Adrenal gland (tissue), 12 donors: ENCODE data around the gene TRIM37. TPM values are rescaled to one million over a fixed set of nuclear protein-coding genes. Genes with fewer than 3 reads are reported as not detected.
"Not testable (repeated sequence)": the region's sequence is repeated elsewhere in the genome, so short reads cannot be mapped to it uniquely, and the experiment has no call there.

ENCODE experiments used
- DNase-seq, 7 donors: peaks; one replicate each; pipeline ENCODE4 v3.0.0-alpha.2; 2019 to 2020
- H3K27ac ChIP-seq, 5 donors: fragments of 200-600 bp; sonication (generic) in 4 of 5; 1 replicate in 3 of 5; 2 replicates in 2 of 5; pipeline versions ENCODE4 v1.5.1 to v1.8.0; 2016 to 2020; ENCODE audit warnings: mild to moderate bottlenecking in 1 of 5
- H3K27me3 ChIP-seq: fragments of 200-600 bp; 2 replicates; pipeline ENCODE4 v1.8.0; 2021
- H3K36me3 ChIP-seq, 2 donors: fragments of 200-600 bp; replicated peaks in 1 of 2; 1 replicate in 1 of 2; 2 replicates in 1 of 2; pipeline versions ENCODE4 v1.5.1 to v1.8.0; 2018 to 2022
- H3K4me1 ChIP-seq, 2 donors: fragments of 200-600 bp; replicated peaks in 1 of 2; 1 replicate in 1 of 2; 2 replicates in 1 of 2; pipeline versions ENCODE4 v1.5.1 to v1.8.0; 2018 to 2021
- H3K4me3 ChIP-seq, 4 donors: fragments of 200-600 bp; sonication (generic) in 3 of 4; one replicate each; pipeline ENCODE4 v1.5.1; 2016 to 2018
- H3K9me3 ChIP-seq, 3 donors: fragments of 200-600 bp; sonication (generic) in 1 of 3; replicated peaks in 1 of 3; 1 replicate in 2 of 3; 2 replicates in 1 of 3; pipeline versions ENCODE4 v1.5.1 to v1.8.0; 2016 to 2021
- CTCF ChIP-seq, 6 experiments: fragments of 450-650 bp in 4 of 6; fragments of 200-600 bp in 2 of 6; sonication (generic) in 1 of 6; IDR thresholded peaks; 1 replicate in 5 of 6; 2 replicates in 1 of 6; pipeline versions ENCODE4 v1.5.1 to v1.8.0; 2016 to 2021; ENCODE audit warnings: antibody characterized with exemption in 6 of 6, mild to moderate bottlenecking in 2 of 6, moderate library complexity in 1 of 6
- POLR2A ChIP-seq, 2 donors: fragments of 450-650 bp; IDR thresholded peaks; one replicate each; pipeline ENCODE4 v1.6.1; 2017; ENCODE audit warnings: antibody characterized with exemption in 2 of 2, mild to moderate bottlenecking in 2 of 2, moderate library complexity in 1 of 2
- WGBS, 4 donors: extraction: QIAGEN DNeasy Blood & Tissue Kit in 2 of 4; methylation state at CpG; one replicate each; pipeline versions ENCODE4 v1.1.5 to v1.1.7; 2013 to 2017; 5-methylcytosine and 5-hydroxymethylcytosine counted together
- intact Hi-C, 2 donors: fragments of 100-400 bp; cut with DNase I; formaldehyde crosslinking; loops; one replicate each; pipeline versions ENCODE4 v1.14.1 to v1.15.0; 2022 to 2023
- polyA plus RNA-seq, 3 donors: library from polyadenylated mRNA; stranded (reverse); fragments of 200-250 nt in 2 of 3; fragments of 350-450 nt in 1 of 3; fragmentation: Illumina TruSeq in 1 of 3; extraction: RNeasy Lipid Tissue Mini Kit (QIAGEN cat#74804) in 1 of 3; gene quantifications; one replicate each; pipeline ENCODE4 v1.2.3, GENCODE V29; 2013 to 2014
- total RNA-seq, 9 donors: library from RNA; depleted of rRNA in 4 of 9; stranded (reverse); fragments of >200 nt in 4 of 9; fragments of 120-200 nt in 1 of 9; fragmentation: NEBNext Ultra II Directional in 1 of 9; extraction: Animal tissue kit (Norgen Biotek cat#: 25700) in 1 of 9; gene quantifications; one replicate each; pipeline versions ENCODE4 v1.1.0 to v1.2.4, GENCODE V29; 2013 to 2023
- donor health status: healthy with polysubstance abuse.
- donor health status: Bipolar disorder and iron deficiency.
- donor health status: DM: yes; HTN: yes; CAD: no.
- donor health status: DM: no; HTN: no; CAD: no.
- donor health status: DM: no; HTN: no; CAD: no.
- donor health status: DM: yes; HTN: yes; CAD: no.

The TRIM37 gene
- total and polyA plus RNA-seq, 12 donors: 6.0 to 37.2 (median 25.0) TPM

GRCh38 chr17:59141860-59142259, 35.2 kb upstream of the TRIM37 start:
- TF ChIP-seq CTCF (IDR thresholded peaks at IDR 0.05): no peak
- TF ChIP-seq POLR2A (IDR thresholded peaks at IDR 0.05): no peak
- Histone ChIP-seq H3K27ac (no peak overlapping the region), H3K9me3 (no peaks in the 10 kb centered on the region), H3K36me3 (no peaks in the 10 kb centered on the region), H3K4me3 (no peak overlapping the region), H3K27me3 (no peaks in the 10 kb centered on the region), H3K4me1 (no peaks in the 10 kb centered on the region)
- WGBS, 4 donors: 89 to 96% (median 93%) methylated on average over 1 of the region's 1 CpG
- DNase-seq: no peak
- intact Hi-C loops: no loop called here

- Histone ChIP-seq H3K36me3 (no peaks in the 10 kb centered on the region), H3K9me3 (no peaks in the 10 kb centered on the region), H3K4me3 (no peak overlapping the region), H3K4me1 (no peaks in the 10 kb centered on the region), H3K27ac (no peak overlapping the region), H3K27me3 (no peaks in the 10 kb centered on the region)
- intact Hi-C loops: no loop called here
- 96 to 98% (median 97%) methylated on average over 4 of the region's 4 CpGs for WGBS, 4 donors
- DNase-seq: no peak
- TF ChIP-seq CTCF (IDR thresholded peaks at IDR 0.05): no peak
- no peak for TF ChIP-seq POLR2A (IDR thresholded peaks at IDR 0.05)
Observed at GRCh38 chr17:59139939-59140338, 33.3 kb upstream of the TRIM37 start.

- H3K36me3 ChIP-seq, H3K4me3 ChIP-seq, intact Hi-C loops, H3K27ac ChIP-seq, H3K9me3 ChIP-seq, H3K27me3 ChIP-seq, H3K4me1 ChIP-seq, DNase-seq: not testable (repeated sequence)
- WGBS, 4 donors: 94 to 97% (median 95%) methylated on average over 10 of the region's 10 CpGs
Observed at GRCh38 chr17:59138339-59138738, 31.7 kb upstream of the TRIM37 start.

- Histone ChIP-seq H3K36me3 (no peaks in the 10 kb centered on the region), H3K9me3 (no peaks in the 10 kb centered on the region), H3K27me3 (no peaks in the 10 kb centered on the region), H3K4me1 (no peaks in the 10 kb centered on the region), H3K27ac (no peak overlapping the region), H3K4me3 (no peak overlapping the region)
- 78 to 91% (median 83%) methylated on average over 1 of the region's 1 CpG for WGBS, 4 donors
- no peak for DNase-seq
- TF ChIP-seq CTCF (IDR thresholded peaks at IDR 0.05) (no peak), POLR2A (IDR thresholded peaks at IDR 0.05) (no peak)
- intact Hi-C loops: no loop called here
Observed at GRCh38 chr17:59131131-59131530, 24.5 kb upstream of the TRIM37 start.

- no peaks in the 10 kb centered on the region for H3K27me3 ChIP-seq
- H3K9me3 ChIP-seq: no peaks in the 10 kb centered on the region
- no peaks in the 10 kb centered on the region for H3K36me3 ChIP-seq
- TF ChIP-seq POLR2A (IDR thresholded peaks at IDR 0.05): no peak
- no peak for TF ChIP-seq CTCF (IDR thresholded peaks at IDR 0.05)
- no peak overlapping the region for H3K4me3 ChIP-seq
- intact Hi-C loops: no loop called here
- DNase-seq: no peak
- 50 to 72% (median 51%) methylated on average over 2 of the region's 2 CpGs for WGBS, 4 donors
- no peaks in the 10 kb centered on the region for H3K4me1 ChIP-seq
- no peak overlapping the region for H3K27ac ChIP-seq
Observed at GRCh38 chr17:59129814-59130213, 23.1 kb upstream of the TRIM37 start.
